Measurements from ENCODE around the gene ANKRD63.

- TF ChIP-seq, protein P1, sequence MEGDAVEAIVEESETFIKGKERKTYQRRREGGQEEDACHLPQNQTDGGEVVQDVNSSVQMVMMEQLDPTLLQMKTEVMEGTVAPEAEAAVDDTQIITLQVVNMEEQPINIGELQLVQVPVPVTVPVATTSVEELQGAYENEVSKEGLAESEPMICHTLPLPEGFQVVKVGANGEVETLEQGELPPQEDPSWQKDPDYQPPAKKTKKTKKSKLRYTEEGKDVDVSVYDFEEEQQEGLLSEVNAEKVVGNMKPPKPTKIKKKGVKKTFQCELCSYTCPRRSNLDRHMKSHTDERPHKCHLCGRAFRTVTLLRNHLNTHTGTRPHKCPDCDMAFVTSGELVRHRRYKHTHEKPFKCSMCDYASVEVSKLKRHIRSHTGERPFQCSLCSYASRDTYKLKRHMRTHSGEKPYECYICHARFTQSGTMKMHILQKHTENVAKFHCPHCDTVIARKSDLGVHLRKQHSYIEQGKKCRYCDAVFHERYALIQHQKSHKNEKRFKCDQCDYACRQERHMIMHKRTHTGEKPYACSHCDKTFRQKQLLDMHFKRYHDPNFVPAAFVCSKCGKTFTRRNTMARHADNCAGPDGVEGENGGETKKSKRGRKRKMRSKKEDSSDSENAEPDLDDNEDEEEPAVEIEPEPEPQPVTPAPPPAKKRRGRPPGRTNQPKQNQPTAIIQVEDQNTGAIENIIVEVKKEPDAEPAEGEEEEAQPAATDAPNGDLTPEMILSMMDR (IDR thresholded peaks at IDR 0.05) = no peak
- TF ChIP-seq POLR2A (IDR thresholded peaks at IDR 0.05) = no peak
Observed at GRCh38 chr15:40275523-40275922, 7.3 kb downstream of the ANKRD63 start.

Data from ovary (tissue), 3 donors.